Right lobe of liver (tissue), 6 donors: ENCODE results near the gene ZNF618. TPM values are rescaled to one million over a fixed set of nuclear protein-coding genes. Genes with fewer than 3 reads are reported as not detected.

ENCODE experiments used
- ATAC-seq, 4 donors: fragments of 200-7000 bp; cut with Tn5 transposase; one replicate each; pipeline ENCODE4 v1.9.1; 2020; ENCODE audit warnings: mild to moderate bottlenecking in 4 of 4, moderate library complexity in 4 of 4
- DNase-seq, 3 donors: peaks; one replicate each; pipeline ENCODE4 v3.0.0-alpha.2; 2020
- H3K27ac ChIP-seq, 3 donors: fragments of 200-600 bp; one replicate each; pipeline ENCODE4 v1.8.0; 2022
- H3K27me3 ChIP-seq, 2 donors: fragments of 200-600 bp; one replicate each; pipeline ENCODE4 v1.8.0; 2022
- H3K36me3 ChIP-seq, 4 donors: fragments of 200-600 bp; sonication (generic) in 1 of 4; one replicate each; pipeline versions ENCODE4 v1.5.1 to v1.8.0; 2017 to 2022; ENCODE audit warnings: control low read depth in 1 of 4
- H3K4me1 ChIP-seq, 4 donors: fragments of 200-600 bp; sonication (generic) in 1 of 4; one replicate each; pipeline versions ENCODE4 v1.5.1 to v1.8.0; 2017 to 2022; ENCODE audit warnings: control low read depth in 1 of 4
- H3K4me3 ChIP-seq, 3 donors: fragments of 200-600 bp; one replicate each; pipeline ENCODE4 v1.8.0; 2022
- H3K9me3 ChIP-seq, 4 donors: fragments of 200-600 bp; sonication (generic) in 1 of 4; one replicate each; pipeline versions ENCODE4 v1.5.1 to v1.8.0; 2017 to 2022; ENCODE audit warnings: control low read depth in 1 of 4
- POLR2A ChIP-seq: fragments of 450-650 bp; IDR thresholded peaks from one replicate; pipeline ENCODE4 v1.6.1; 2017; ENCODE audit warnings: antibody characterized with exemption, mild to moderate bottlenecking
- WGBS: methylation state at CpG from one replicate; pipeline ENCODE4 v1.1.6; 2018; ENCODE audit warnings: low coverage, low lambda C conversion rate; ENCODE audit not compliant: insufficient coverage; ENCODE audit errors: missing lambda C conversion rate; 5-methylcytosine and 5-hydroxymethylcytosine counted together
- intact Hi-C, 2 donors: fragments of 100-400 bp; cut with DNase I; formaldehyde crosslinking; loops; one replicate each; pipeline versions ENCODE4 v1.11.2 to v1.14.1; 2022
- total RNA-seq, 6 experiments: library from RNA; depleted of rRNA in 2 of 6; stranded (reverse); fragments of >200 nt in 2 of 6; fragmentation: NEBNext Ultra II Directional in 3 of 6; extraction: Animal tissue kit (Norgen Biotek cat#: 25700) in 3 of 6; gene quantifications; one replicate each; pipeline versions ENCODE4 v1.1.0 to v1.2.4, GENCODE V29; 2016 to 2023
- TF ChIP-seq, protein P1 (sequence below), 4 donors: fragments of 200-600 bp in 3 of 4; fragments of 450-650 bp in 1 of 4; IDR thresholded peaks; one replicate each; pipeline versions ENCODE4 v1.5.1 to v1.8.0; 2016 to 2022; ENCODE audit warnings: antibody characterized with exemption in 4 of 4, mild to moderate bottlenecking in 2 of 4
- donor health status: DM: no; HTN: yes; CAD: no.
- donor health status: DM: no; HTN: no; CAD: no.
- donor health status: DM: no; HTN: no; CAD: no.
- donor health status: DM: no; HTN: yes; CAD: no.
- donor health status: DM: no; HTN: yes; CAD: no.

ZNF618 gene
- total RNA-seq, 6 experiments from 2014 or later, result 2.9 to 7.9 (median 6.0) TPM

GRCh38 chr9:113903514-113904077 lies 27.5 kb downstream of the ZNF618 start:
- no peak overlapping the region for H3K27ac ChIP-seq
- no peaks in the 10 kb centered on the region for H3K36me3 ChIP-seq
- no peak overlapping the region for H3K4me3 ChIP-seq
- intact Hi-C loops, result no loop called here
- 73% methylated on average over 4 of the region's 4 CpGs for WGBS
- H3K9me3 ChIP-seq, result no peaks in the 10 kb centered on the region
- H3K27me3 ChIP-seq, result no peaks in the 10 kb centered on the region
- TF ChIP-seq, protein P1, sequence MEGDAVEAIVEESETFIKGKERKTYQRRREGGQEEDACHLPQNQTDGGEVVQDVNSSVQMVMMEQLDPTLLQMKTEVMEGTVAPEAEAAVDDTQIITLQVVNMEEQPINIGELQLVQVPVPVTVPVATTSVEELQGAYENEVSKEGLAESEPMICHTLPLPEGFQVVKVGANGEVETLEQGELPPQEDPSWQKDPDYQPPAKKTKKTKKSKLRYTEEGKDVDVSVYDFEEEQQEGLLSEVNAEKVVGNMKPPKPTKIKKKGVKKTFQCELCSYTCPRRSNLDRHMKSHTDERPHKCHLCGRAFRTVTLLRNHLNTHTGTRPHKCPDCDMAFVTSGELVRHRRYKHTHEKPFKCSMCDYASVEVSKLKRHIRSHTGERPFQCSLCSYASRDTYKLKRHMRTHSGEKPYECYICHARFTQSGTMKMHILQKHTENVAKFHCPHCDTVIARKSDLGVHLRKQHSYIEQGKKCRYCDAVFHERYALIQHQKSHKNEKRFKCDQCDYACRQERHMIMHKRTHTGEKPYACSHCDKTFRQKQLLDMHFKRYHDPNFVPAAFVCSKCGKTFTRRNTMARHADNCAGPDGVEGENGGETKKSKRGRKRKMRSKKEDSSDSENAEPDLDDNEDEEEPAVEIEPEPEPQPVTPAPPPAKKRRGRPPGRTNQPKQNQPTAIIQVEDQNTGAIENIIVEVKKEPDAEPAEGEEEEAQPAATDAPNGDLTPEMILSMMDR (IDR thresholded peaks at IDR 0.05), result no peak
- no peak for TF ChIP-seq POLR2A
- no peaks in the 10 kb centered on the region for H3K4me1 ChIP-seq
- ATAC-seq (no peak), DNase-seq (no peak)

- no peaks in the 10 kb centered on the region for H3K36me3 ChIP-seq
- H3K4me1 ChIP-seq, result peaks cover 0 to 15% (median 7%) of the 10 kb centered on the region in 4 donors
- H3K27ac ChIP-seq, result peak overlapping the region in 1 of 3 donors; percentile 55
- ATAC-seq (peak in 2 of 4 donors; percentile 31 to 74), DNase-seq (no peak)
- H3K4me3 ChIP-seq, result no peak overlapping the region
- WGBS, result 33% methylated on average over 3 of the region's 6 CpGs
- no peaks in the 10 kb centered on the region for H3K9me3 ChIP-seq
- intact Hi-C loops, result no loop called here
- no peak for TF ChIP-seq POLR2A
- TF ChIP-seq, protein P1 (IDR thresholded peaks at IDR 0.05), result no peak
- no peaks in the 10 kb centered on the region for H3K27me3 ChIP-seq
These were observed 30.5 kb downstream of the ZNF618 start for GRCh38 chr9:113906411-113907110.

- peaks cover 0 to 15% (median 7%) of the 10 kb centered on the region in 4 donors for H3K4me1 ChIP-seq
- ATAC-seq (peak; percentile 13 to 81 (median 54)), DNase-seq (peak in 1 of 3 donors; percentile 66)
- H3K4me3 ChIP-seq, result no peak overlapping the region
- peak overlapping the region in 1 of 3 donors; percentile 55 for H3K27ac ChIP-seq
- no peaks in the 10 kb centered on the region for H3K9me3 ChIP-seq
- TF ChIP-seq, protein P1 (IDR thresholded peaks at IDR 0.05), result no peak
- TF ChIP-seq POLR2A, result no peak
- H3K27me3 ChIP-seq, result no peaks in the 10 kb centered on the region
- WGBS, result 47% methylated on average over 3 of the region's 5 CpGs
- H3K36me3 ChIP-seq, result no peaks in the 10 kb centered on the region
- intact Hi-C loops, result no loop called here
These were observed 31.2 kb downstream of the ZNF618 start for GRCh38 chr9:113907282-113907681.

GRCh38 chr9:113909421-113909820 lies 33.3 kb downstream of the ZNF618 start:
- Histone ChIP-seq H3K27ac (peak overlapping the region; percentile 29 to 55 (median 31)), H3K36me3 (no peaks in the 10 kb centered on the region), H3K4me3 (no peak overlapping the region), H3K27me3 (no peaks in the 10 kb centered on the region), H3K9me3 (no peaks in the 10 kb centered on the region), H3K4me1 (peaks cover 0 to 31% (median 12%) of the 10 kb centered on the region in 4 donors)
- DNase-seq (no peak), ATAC-seq (no peak)
- intact Hi-C loops, result no loop called here
- WGBS, result 84% methylated on average over 6 of the region's 9 CpGs
- TF ChIP-seq POLR2A, result no peak
- TF ChIP-seq, protein P1 (IDR thresholded peaks at IDR 0.05), result no peak
